ENCODE measurements around the gene MB21D2.

DNA sequence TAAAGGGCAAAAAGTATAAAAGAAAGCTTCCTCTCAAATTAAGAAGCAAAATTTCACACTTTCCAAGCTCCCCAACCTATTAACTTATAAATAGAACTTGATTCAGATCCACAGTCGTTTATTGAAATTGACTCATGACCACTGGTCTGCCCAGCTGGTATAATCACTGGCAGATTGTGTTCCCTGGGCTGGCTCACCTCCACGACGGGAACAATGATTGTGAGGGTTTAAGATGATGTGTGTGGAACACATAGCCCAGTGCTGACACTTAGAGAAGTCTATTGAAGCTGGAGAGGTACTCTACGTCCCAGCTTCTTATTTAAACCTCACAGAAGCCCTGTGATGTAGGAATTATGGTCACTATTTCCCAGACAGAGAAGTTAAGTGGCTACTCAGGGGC is 90.4 kb downstream of the MB21D2 start:
- no peak for TF ChIP-seq EP300 (IDR thresholded peaks at IDR 0.05)
- TF ChIP-seq, protein P1, sequence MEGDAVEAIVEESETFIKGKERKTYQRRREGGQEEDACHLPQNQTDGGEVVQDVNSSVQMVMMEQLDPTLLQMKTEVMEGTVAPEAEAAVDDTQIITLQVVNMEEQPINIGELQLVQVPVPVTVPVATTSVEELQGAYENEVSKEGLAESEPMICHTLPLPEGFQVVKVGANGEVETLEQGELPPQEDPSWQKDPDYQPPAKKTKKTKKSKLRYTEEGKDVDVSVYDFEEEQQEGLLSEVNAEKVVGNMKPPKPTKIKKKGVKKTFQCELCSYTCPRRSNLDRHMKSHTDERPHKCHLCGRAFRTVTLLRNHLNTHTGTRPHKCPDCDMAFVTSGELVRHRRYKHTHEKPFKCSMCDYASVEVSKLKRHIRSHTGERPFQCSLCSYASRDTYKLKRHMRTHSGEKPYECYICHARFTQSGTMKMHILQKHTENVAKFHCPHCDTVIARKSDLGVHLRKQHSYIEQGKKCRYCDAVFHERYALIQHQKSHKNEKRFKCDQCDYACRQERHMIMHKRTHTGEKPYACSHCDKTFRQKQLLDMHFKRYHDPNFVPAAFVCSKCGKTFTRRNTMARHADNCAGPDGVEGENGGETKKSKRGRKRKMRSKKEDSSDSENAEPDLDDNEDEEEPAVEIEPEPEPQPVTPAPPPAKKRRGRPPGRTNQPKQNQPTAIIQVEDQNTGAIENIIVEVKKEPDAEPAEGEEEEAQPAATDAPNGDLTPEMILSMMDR (IDR thresholded peaks at IDR 0.05), result no peak
